ENCODE results near the gene VAMP1. TPM values are rescaled to one million over a fixed set of nuclear protein-coding genes. Genes with fewer than 3 reads are reported as not detected.

Gene VAMP1
- total RNA-seq, 1 experiment from 2014 or later, result 11.2 TPM

DNA sequence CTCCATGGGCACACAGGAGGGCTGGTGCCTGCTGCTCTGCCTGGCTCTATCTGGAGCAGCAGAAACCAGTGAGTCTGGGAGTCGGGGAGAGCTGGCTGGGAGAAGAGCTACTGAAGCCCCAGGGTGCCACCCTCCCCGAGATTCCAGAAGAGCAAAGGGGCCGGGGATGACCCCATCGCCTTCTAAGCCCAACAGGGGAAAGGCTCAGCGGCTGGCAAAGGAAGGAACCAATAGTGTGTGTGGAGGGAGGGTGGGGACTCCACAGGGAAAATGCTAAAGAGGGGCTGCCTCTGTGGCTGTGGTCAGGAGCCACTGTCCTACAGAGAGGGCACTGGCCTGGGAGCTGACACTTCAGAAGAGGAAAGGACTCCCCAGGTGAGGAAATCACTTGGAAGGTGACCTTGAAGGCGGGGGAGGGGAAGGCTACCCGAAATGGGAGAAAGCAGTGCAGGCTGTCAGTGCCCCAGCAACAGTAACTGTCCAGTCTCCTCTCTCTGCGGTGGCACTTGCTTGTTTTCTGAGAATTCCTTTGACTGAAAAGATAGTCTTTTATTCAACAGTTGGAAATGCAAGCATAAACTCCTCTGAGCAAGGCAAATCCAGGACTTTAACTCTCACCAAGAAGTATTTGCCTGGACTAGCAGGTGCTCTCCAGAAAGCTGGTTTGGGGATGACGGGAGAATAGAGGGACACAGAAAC lies 18.1 kb downstream of the VAMP1 start:
- intact Hi-C loops (cut with micrococcal nuclease; ENCODE audit: unreplicated experiment), result no loop called here
- no peaks in the 10 kb centered on the region for H3K27me3 ChIP-seq (ENCODE audit: control insufficient read depth, insufficient read depth, low read length)
- H3K27ac ChIP-seq (ENCODE audit: low read length), result peak overlapping the region; percentile 98
- TF ChIP-seq TCF7L2 (IDR thresholded peaks at IDR 0.05; ENCODE audit: low read depth, low read length) (no peak), POLR2AphosphoS5 (IDR thresholded peaks at IDR 0.05; ENCODE audit: low read depth, low read length) (no peak)
- TF ChIP-seq, protein P1, sequence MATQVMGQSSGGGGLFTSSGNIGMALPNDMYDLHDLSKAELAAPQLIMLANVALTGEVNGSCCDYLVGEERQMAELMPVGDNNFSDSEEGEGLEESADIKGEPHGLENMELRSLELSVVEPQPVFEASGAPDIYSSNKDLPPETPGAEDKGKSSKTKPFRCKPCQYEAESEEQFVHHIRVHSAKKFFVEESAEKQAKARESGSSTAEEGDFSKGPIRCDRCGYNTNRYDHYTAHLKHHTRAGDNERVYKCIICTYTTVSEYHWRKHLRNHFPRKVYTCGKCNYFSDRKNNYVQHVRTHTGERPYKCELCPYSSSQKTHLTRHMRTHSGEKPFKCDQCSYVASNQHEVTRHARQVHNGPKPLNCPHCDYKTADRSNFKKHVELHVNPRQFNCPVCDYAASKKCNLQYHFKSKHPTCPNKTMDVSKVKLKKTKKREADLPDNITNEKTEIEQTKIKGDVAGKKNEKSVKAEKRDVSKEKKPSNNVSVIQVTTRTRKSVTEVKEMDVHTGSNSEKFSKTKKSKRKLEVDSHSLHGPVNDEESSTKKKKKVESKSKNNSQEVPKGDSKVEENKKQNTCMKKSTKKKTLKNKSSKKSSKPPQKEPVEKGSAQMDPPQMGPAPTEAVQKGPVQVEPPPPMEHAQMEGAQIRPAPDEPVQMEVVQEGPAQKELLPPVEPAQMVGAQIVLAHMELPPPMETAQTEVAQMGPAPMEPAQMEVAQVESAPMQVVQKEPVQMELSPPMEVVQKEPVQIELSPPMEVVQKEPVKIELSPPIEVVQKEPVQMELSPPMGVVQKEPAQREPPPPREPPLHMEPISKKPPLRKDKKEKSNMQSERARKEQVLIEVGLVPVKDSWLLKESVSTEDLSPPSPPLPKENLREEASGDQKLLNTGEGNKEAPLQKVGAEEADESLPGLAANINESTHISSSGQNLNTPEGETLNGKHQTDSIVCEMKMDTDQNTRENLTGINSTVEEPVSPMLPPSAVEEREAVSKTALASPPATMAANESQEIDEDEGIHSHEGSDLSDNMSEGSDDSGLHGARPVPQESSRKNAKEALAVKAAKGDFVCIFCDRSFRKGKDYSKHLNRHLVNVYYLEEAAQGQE (IDR thresholded peaks at IDR 0.05; ENCODE audit: insufficient read depth in 1 of 2, low read depth in 2 of 2, low read length in 1 of 2), result no peak
- no TSS peak for BruUV-seq (replicated peaks)
- ChIA-PET CTCF (interaction anchor here (0.7 kb wide), 1 partner anchor 231 kb away, joined by 4 read pairs; no protein-coding TSS in a partner anchor), POLR2A (interaction anchor here (0.7 kb wide), 1 partner anchor 179 kb away, joined by 7 read pairs; no protein-coding TSS in a partner anchor)
- no peaks in the 10 kb centered on the region for H3K9me3 ChIP-seq (ENCODE audit: control insufficient read depth, insufficient read depth, low read depth, low read length)
- no peaks in the 10 kb centered on the region for H3K36me3 ChIP-seq (ENCODE audit: control insufficient read depth, insufficient read depth, low read length)
- in situ Hi-C loops (cut with HindIII; ENCODE audit: low pct_unique_long_range_greater_than_20kb, low sequenced_read_pairs), result no loop called here
- peak overlapping the region; percentile 49 to 66 for H3K4me3 ChIP-seq (ENCODE audit: low read depth in 2 of 2, low read length in 2 of 2)
- peak; percentile 52 for ATAC-seq
- peaks cover 16% of the 10 kb centered on the region for H3K4me1 ChIP-seq (ENCODE audit: control insufficient read depth, insufficient read depth, low read length)
- DNase-seq (ENCODE audit: low read depth, low spot score), result no peak

DNA sequence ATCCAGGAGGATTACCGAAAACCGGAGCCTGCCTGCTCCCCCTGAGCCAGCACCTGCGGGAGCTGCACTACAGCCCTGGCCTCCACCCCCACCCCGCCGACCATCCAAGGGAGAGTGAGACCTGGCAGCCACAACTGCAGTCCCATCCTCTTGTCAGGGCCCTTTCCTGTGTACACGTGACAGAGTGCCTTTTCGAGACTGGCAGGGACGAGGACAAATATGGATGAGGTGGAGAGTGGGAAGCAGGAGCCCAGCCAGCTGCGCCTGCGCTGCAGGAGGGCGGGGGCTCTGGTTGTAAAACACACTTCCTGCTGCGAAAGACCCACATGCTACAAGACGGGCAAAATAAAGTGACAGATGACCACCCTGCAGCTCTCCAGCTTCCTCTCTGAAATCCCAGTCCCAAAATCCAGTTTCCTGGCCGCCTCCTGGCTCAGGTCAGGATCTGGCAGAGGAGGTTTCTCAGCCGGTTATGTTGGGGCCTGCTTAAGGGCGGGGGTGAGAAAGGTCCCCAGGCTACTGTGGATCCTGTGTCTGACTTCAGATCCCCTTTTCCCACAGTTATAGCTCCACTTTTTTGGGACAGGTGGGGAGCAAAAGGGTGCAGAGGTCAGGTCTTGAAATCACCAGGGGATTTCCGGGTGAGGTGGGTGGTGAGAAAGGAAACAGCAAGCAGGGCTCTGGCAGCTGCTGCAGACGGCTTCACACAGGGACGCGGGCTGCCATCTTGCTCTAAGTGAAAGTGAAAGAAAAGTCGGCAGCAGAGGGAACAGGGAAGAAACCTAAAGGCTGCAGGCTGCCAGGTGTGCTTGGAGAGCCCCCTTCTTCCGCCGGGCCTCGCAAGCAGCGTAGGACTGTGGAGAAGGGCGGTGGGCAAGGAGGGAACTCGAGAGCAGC lies 18.9 kb downstream of the VAMP1 start, which contains the start of gene TAPBPL:
TSS of gene TAPBPL (plus strand) at position 695 of the 897 bp plus-strand sequence. CDS start 207 bp downstream, outside the sequence.
- Histone ChIP-seq H3K4me3 (ENCODE audit: low read depth in 2 of 2, low read length in 2 of 2) (peak within 1 kb of the TSS; percentile 49 to 66), H3K27ac (ENCODE audit: low read length) (peak within 1 kb of the TSS; percentile 98), H3K9me3 (ENCODE audit: control insufficient read depth, insufficient read depth, low read depth, low read length) (no peaks in the 10 kb centered on the region), H3K36me3 (ENCODE audit: control insufficient read depth, insufficient read depth, low read length) (no peaks in the 10 kb centered on the region), H3K4me1 (ENCODE audit: control insufficient read depth, insufficient read depth, low read length) (peaks cover 16% of the 10 kb centered on the region), H3K27me3 (ENCODE audit: control insufficient read depth, insufficient read depth, low read length) (no peaks in the 10 kb centered on the region)
- ChIA-PET CTCF (interaction anchor here (0.7 kb wide), 1 partner anchor 230 kb away, joined by 4 read pairs; no protein-coding TSS in a partner anchor), POLR2A (interaction anchor here (0.5 to 0.7 kb wide), 2 partner anchors 180 to 1031 kb away, joined by 3 to 7 read pairs; no protein-coding TSS in a partner anchor)
- no peak for TF ChIP-seq SIN3A (IDR thresholded peaks at IDR 0.05; ENCODE audit: borderline replicate concordance, insufficient read depth, low read depth, low read length)
- DNase-seq (ENCODE audit: low read depth, low spot score) (no peak), ATAC-seq (peak; percentile 85)
- in situ Hi-C loops (cut with HindIII; ENCODE audit: low pct_unique_long_range_greater_than_20kb, low sequenced_read_pairs) (no loop called here), intact Hi-C loops (cut with micrococcal nuclease; ENCODE audit: unreplicated experiment) (no loop called here)
- TSS peak; percentile 85 for BruUV-seq (replicated peaks)

DNA sequence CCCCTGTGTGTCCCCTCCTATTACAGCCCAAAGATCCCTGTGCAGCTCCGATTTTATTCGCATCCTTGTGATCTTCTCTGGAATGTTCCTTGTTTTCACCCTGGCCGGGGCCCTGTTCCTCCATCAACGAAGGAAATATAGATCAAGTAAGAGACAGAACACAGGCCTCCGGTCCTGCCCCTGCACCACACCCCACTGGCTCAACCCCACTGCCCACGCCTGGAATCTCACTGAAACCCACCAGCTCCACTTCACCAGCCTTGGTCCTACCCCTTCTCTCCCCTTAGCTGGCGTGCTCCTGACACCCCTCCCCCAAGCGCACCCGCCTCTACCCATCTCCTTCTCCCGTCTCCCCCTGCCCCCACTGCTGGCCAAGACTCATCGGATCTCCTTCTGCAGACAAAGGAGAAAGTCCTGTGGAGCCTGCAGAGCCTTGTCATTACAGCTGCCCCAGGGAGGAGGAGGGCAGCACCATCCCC lies 19.6 kb downstream of the VAMP1 start:
- Histone ChIP-seq H3K27me3 (ENCODE audit: control insufficient read depth, insufficient read depth, low read length) (no peaks in the 10 kb centered on the region), H3K36me3 (ENCODE audit: control insufficient read depth, insufficient read depth, low read length) (no peaks in the 10 kb centered on the region), H3K4me1 (ENCODE audit: control insufficient read depth, insufficient read depth, low read length) (peaks cover 16% of the 10 kb centered on the region), H3K9me3 (ENCODE audit: control insufficient read depth, insufficient read depth, low read depth, low read length) (no peaks in the 10 kb centered on the region), H3K27ac (ENCODE audit: low read length) (peak overlapping the region; percentile 98), H3K4me3 (ENCODE audit: low read depth in 2 of 2, low read length in 2 of 2) (peak overlapping the region; percentile 49 to 66)
- ATAC-seq (no peak; the same call in 1 of the 2 replicates), DNase-seq (ENCODE audit: low read depth, low spot score) (no peak)
- POLR2A ChIA-PET, result no interaction called here
- intact Hi-C loops (cut with micrococcal nuclease; ENCODE audit: unreplicated experiment) (no loop called here), in situ Hi-C loops (cut with HindIII; ENCODE audit: low pct_unique_long_range_greater_than_20kb, low sequenced_read_pairs) (no loop called here)
- CTCF ChIA-PET, result no interaction called here
- no TSS peak for BruUV-seq (replicated peaks)
- TF ChIP-seq SIN3A (IDR thresholded peaks at IDR 0.05; ENCODE audit: borderline replicate concordance, insufficient read depth, low read depth, low read length) (no peak), TCF7L2 (IDR thresholded peaks at IDR 0.05; ENCODE audit: low read depth, low read length) (no peak), POLR2AphosphoS5 (IDR thresholded peaks at IDR 0.05; ENCODE audit: low read depth, low read length) (no peak)
- TF ChIP-seq, protein P2, sequence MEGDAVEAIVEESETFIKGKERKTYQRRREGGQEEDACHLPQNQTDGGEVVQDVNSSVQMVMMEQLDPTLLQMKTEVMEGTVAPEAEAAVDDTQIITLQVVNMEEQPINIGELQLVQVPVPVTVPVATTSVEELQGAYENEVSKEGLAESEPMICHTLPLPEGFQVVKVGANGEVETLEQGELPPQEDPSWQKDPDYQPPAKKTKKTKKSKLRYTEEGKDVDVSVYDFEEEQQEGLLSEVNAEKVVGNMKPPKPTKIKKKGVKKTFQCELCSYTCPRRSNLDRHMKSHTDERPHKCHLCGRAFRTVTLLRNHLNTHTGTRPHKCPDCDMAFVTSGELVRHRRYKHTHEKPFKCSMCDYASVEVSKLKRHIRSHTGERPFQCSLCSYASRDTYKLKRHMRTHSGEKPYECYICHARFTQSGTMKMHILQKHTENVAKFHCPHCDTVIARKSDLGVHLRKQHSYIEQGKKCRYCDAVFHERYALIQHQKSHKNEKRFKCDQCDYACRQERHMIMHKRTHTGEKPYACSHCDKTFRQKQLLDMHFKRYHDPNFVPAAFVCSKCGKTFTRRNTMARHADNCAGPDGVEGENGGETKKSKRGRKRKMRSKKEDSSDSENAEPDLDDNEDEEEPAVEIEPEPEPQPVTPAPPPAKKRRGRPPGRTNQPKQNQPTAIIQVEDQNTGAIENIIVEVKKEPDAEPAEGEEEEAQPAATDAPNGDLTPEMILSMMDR (IDR thresholded peaks at IDR 0.05), result no peak
- TF ChIP-seq, protein P1 (IDR thresholded peaks at IDR 0.05; ENCODE audit: insufficient read depth in 1 of 2, low read depth in 2 of 2, low read length in 1 of 2), result no peak

Measured in Panc1 (cell line).